ENCODE measurements around the gene TDRD9.

The TDRD9 gene

DNA sequence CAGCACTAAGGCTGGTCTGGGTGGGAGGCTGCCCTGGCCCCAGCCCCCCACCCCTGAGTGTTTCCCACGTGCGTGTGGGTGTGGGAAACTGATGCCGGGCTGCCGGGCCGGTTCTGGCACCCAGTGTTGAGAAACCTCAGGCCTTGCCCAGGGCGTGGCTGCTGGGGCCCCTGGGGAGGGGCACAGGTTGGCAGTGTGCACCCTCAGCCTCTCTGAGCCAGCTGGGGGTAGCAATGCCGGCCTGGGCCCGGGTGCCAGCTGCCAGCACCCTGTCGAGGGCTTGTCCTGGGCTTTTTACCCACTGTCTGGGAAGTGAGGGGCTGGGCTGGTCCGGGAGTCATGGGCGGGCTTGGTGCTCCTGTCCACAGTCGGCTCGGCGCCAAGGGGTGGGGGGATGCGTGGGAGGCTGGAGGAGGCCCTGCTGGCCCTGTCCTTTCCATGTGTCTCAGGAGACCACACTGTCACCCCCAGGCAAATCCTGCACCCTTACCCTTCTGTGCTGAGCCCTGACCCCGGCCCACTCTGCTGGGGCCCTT is 172.9 kb downstream of the TDRD9 start:
- H3K4me1 ChIP-seq (ENCODE audit: insufficient read depth, poor library complexity, severe bottlenecking), result peaks cover 12% of the 10 kb centered on the region
- H3K27me3 ChIP-seq (ENCODE audit: insufficient read depth, poor library complexity, severe bottlenecking), result no peaks in the 10 kb centered on the region
- DNase-seq (ENCODE audit: low spot score), result peak; percentile 70
- peak; percentile 26; the same call in 2 of the 3 replicates for ATAC-seq (ENCODE audit: low read depth)
- no peaks in the 10 kb centered on the region for H3K9me3 ChIP-seq (ENCODE audit: severe bottlenecking)
- no peak overlapping the region for H3K4me3 ChIP-seq (ENCODE audit: severe bottlenecking)
- TF ChIP-seq, protein P1, sequence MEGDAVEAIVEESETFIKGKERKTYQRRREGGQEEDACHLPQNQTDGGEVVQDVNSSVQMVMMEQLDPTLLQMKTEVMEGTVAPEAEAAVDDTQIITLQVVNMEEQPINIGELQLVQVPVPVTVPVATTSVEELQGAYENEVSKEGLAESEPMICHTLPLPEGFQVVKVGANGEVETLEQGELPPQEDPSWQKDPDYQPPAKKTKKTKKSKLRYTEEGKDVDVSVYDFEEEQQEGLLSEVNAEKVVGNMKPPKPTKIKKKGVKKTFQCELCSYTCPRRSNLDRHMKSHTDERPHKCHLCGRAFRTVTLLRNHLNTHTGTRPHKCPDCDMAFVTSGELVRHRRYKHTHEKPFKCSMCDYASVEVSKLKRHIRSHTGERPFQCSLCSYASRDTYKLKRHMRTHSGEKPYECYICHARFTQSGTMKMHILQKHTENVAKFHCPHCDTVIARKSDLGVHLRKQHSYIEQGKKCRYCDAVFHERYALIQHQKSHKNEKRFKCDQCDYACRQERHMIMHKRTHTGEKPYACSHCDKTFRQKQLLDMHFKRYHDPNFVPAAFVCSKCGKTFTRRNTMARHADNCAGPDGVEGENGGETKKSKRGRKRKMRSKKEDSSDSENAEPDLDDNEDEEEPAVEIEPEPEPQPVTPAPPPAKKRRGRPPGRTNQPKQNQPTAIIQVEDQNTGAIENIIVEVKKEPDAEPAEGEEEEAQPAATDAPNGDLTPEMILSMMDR (IDR thresholded peaks at IDR 0.05; ENCODE audit: poor library complexity, severe bottlenecking), result no peak
- H3K36me3 ChIP-seq (ENCODE audit: low read depth), result no peaks in the 10 kb centered on the region
- H3K27ac ChIP-seq (ENCODE audit: poor library complexity, severe bottlenecking), result no peak overlapping the region

DNA sequence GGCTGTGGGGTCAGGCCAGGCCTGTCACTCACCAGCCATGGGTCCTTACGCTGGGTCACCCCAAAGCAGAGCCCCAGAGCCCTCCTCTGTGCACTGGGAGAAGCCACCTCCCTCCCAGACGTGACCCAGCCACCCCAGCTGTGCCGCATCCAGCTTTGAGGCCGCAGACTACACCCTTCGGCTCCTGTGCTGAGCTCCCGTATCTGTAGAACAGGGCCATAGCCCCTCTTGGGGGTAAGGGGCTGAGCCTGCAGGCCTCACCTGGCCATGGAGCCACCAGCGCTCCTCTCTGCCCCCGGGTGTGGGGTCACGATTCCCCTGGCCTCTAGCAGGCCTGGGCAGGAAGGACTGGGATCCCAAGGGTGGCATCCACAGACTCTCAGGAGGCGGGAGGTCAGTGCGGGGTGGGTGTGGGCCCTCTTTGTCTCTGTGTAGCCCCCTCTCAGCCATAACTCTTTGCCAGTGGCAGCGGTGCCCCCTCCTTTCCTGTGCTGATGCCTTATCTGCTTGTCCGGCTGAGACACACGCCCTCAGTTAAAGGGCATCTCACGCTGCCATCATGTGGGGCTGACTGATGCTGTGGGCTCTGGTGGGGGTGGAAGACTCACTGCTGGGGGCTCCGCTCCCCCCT is 173.5 kb downstream of the TDRD9 start:
- H3K36me3 ChIP-seq (ENCODE audit: low read depth), result no peaks in the 10 kb centered on the region
- no peak overlapping the region for H3K27ac ChIP-seq (ENCODE audit: poor library complexity, severe bottlenecking)
- TF ChIP-seq, protein P1 (IDR thresholded peaks at IDR 0.05; ENCODE audit: poor library complexity, severe bottlenecking), result no peak
- peak; percentile 59 for DNase-seq (ENCODE audit: low spot score)
- H3K27me3 ChIP-seq (ENCODE audit: insufficient read depth, poor library complexity, severe bottlenecking), result no peaks in the 10 kb centered on the region
- H3K9me3 ChIP-seq (ENCODE audit: severe bottlenecking), result no peaks in the 10 kb centered on the region
- H3K4me3 ChIP-seq (ENCODE audit: severe bottlenecking), result no peak overlapping the region
- no peak for ATAC-seq (ENCODE audit: low read depth)
- H3K4me1 ChIP-seq (ENCODE audit: insufficient read depth, poor library complexity, severe bottlenecking), result peaks cover 12% of the 10 kb centered on the region

Data from RWPE2 (cell line).